ENCODE measurements around the gene CD81.

CD81 gene

DNA sequence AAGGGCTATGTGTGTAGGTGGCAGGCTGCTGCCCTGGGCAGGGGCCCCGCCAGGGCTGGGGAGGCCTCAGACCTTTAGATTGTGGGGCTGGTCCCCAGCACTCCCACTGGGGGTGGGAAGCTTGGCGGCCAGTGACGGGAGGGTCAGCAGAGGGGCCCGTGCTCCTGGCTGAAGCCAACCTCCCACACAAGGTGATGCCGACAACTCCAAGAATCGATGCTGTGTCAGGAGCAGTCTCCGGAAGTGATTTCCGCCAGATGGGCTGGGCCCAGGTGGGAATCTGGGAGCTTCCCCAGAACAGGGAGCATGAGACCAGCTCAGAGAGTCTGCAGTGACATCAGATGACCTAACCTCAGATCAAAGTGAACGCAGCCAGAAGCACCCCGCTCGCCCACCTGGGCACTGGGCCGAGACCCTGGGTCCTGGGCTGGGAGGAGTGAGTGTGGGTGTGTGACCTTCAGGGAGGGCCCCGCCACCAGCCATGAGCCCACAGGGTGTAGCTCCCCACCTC is 59.5 kb downstream of the CD81 start:
- DNase-seq (ENCODE audit: low spot score): no peak

DNA sequence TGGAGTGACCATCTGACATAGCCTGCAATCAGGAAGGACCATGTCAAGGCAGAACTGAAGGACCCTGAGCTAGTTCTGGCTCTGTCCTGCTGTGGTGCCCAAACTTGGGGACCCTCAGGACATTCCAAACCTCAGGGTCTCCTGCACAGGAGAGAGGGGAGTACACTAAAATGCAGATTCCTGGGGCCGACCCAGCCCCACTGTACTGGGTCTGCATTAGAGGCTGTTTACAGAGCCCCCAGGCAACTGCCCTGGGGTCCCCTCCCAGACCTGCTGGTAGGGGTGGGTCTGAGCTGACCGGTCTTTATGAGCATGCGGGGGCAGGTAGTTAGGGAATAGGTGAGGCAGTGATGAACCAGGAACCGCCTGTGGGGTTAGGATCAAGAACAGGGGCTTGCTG is 60.4 kb downstream of the CD81 start:
- no peak for DNase-seq (ENCODE audit: low spot score)

DNA sequence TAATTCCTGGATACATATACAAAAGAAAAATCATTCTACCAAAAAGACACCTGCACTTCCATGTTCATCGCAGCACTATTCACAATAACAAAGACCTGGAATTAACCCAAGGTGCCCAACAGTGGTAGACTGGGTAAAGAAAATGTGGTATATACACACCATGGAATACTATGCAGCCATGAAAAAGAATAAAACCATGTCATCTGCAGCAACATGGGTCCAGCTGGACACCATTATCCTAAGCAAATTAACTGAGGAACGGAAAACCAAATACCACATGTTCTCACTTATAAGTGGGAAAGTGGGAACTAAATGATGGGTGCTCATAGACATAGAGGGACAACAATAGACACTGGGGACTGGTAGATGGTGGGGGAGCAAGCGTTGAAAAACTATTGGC is 62.7 kb downstream of the CD81 start:
- DNase-seq (ENCODE audit: low spot score): no peak

DNA sequence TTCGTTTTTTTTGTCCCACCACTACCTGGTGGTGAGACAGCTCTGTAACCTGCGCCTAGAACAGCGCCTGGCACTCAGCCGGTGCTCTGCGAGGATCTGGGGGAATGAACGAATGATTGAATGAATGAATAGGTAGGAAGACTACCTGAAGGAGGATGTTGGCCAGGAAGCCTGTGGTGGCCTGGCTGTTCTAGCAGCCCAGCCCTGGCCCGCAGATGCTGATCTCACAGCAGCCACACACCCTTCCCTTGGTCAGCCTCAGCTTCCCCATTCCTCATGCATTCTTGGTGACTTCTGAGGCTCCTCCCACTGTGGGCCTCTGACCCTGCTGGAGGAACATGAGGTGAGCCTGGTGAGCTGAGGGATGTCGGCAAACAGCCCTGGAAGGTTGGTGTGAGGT is 63.5 kb downstream of the CD81 start:
- DNase-seq (ENCODE audit: low spot score): no peak

DNA sequence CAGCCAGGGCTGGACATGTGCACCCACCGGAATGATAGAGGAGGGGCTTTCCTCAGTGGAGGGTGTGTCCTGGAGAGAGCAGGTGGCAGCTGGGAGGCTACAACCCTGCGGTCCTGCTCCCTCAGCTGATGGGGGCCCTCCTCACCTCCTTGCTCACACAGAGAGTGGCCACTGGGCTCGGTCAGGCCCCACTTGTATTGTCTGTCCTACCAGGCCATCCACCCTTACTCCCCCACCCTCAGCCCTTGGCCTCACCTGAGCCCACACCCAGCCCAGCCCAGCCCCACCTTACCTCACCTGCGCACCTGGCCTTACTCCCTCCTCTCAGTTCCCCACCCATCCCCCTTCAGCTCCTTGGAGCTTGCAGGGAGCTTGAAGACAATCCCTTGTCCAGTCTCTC is 64.1 kb downstream of the CD81 start:
- DNase-seq (ENCODE audit: low spot score): no peak

DNA sequence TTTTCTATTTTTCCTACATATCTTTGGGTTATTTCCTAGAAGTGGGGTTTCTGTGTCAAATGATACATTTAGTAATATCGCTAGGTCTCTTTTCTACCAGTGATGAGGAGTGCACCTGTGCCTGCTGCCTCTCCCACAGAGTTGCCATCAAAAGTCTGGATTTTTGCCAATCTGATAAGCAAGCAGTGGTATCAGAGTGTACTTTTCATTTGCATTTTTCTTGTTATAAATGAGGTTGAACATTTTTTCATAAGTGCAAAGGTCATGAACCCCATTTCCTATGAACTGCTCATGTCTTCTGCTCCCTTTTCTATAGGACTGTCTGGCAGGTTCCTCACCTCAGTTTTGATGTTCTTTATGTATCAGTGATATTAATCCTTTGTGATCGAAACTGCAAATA is 65.5 kb downstream of the CD81 start:
- DNase-seq (ENCODE audit: low spot score): no peak

DNA sequence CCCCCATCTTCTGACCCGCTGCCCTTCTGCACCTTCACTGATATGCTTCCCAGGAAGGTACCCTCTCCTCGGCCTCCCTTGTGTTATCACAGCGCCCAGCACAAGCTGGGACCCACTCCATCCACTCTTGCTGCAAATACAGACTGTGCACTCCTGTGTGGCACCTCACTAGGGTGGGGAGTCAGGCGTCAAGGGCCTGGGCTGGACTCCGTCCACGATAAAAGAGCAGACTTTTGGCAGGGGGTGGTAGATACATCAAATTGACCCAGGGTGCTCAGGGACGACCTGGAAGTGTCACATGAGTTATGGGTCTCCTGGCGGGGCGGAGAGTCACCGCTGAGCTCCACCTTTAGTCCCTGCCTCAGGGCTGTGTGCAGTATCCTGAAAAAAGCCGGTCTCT is 66.3 kb downstream of the CD81 start:
- DNase-seq (ENCODE audit: low spot score): no peak

DNA sequence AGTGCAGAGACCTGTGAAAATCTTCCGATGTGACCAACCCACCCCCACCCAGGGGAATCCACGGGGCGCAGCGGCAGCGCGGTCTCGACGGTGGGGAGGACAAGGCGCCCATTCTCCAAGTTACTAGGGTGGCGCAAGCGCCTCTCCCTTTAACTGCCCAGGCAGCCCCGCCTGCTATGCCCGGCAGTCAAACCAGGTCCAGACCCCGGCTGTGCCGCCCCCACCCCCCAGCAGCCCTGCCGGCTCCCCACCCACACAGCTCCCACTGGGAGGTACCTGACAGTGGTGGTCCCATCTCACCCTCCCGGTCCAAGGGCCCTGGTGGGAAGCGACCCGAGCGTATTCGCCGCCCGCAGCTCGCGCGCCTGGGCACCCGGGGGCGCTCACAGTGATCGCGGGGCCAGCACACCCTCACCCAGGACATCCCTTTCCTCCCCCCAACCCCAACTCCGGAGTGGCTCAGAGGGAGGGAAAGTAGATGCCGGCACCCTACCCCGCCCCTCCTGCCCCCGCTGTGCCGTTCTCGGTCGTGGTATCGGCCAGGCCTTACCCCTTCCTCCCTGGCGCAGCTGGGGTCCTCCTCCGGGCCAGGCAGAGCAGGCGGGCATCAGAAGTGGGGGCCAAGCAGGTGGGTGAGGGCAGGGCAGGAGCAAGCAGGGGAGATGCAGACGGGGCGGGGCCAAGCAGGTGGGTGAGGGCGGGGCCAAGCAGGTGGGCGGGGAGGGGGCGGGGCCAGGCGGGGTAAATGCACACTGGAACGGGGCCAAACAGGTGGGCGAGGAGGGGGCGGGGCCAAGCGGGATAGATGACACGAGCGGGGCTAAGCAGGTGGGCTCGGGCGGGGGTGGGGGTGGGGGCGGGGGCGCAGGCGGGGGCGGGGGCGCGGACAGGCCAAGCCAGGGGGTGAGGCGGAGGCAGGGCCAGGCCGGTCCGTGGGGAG is 67.0 kb downstream of the CD81 start, which contains the start of gene TRPM5:
Gene TRPM5 (minus strand): TSS at position 634 of the 940 bp plus-strand sequence. CDS start 21,478 bp downstream, outside the sequence.
- DNase-seq (ENCODE audit: low spot score): no peak

DNA sequence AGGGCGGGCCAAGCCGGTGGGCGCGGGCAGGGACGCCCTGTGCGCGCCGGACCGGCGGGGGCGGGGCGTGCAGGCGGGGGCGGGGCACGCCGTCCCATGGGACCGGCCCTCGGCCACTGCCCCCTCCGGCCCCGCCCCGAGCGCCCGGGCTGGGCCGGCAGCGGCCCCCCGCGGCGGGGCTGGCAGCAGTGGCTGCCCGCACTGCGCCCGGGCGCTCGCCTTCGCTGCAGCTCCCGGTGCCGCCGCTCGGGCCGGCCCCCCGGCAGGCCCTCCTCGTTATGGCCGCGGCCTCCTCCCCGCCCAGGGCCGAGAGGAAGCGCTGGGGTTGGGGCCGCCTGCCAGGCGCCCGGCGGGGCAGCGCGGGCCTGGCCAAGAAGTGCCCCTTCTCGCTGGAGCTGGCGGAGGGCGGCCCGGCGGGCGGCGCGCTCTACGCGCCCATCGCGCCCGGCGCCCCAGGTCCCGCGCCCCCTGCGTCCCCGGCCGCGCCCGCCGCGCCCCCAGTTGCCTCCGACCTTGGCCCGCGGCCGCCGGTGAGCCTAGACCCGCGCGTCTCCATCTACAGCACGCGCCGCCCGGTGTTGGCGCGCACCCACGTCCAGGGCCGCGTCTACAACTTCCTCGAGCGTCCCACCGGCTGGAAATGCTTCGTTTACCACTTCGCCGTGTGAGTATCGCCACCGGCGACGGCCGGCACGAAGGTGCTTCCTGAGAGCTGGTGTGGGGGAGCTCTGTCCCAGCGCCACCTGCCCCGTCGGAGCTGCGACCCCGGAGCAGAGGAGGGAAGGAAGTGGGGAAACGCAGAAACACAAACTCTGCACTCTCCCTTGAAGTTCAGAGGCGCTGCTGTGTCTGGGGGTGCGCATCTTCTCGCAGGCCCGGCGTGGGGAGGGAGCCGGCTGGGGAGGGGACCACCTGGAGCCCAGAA is 68.0 kb downstream of the CD81 start, which contains the start of gene KCNQ1:
Gene KCNQ1 (plus strand): TSS at position 188 of the 925 bp plus-strand sequence. CDS start 91 bp downstream, at position 279.
- no peak for DNase-seq (ENCODE audit: low spot score)

DNA sequence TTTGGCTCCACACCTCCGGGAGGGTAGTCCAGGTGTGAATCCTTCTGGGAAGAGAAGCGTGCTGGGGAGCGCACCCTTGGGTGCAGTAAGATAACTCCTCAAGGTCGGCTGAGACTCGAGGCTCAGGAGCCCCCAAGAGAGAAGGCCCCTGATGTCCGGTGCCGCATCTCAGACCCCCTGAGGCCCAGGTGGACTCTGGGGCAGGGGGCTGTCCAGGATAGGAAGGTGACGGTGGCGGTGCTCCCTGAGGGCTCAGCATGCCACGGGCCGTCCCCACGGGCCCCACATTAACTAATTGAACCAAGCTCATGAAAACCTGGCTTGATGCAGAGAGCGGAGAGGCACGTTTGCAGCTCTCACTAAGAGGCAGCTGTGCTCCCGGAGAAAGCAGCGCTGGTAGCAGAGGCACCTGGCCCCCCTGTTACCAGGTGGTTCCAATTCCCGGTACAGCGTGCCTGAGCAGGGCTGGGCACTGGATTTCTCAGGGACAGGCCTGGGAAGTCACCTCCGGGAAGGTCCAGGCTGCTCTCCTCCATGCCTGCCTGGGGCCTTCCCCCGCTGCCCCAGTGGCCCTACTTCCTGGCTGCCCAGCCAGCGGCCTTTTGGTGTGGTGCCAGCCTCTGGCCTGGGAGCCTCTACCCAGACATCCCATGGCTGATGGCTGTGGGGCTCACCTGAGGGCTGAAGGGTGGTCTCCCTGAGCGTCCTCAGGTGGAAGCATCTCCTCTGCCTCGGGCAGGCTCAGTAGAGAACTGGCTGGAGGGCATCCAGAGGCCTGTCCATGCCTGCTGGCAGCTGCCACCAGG is 68.8 kb downstream of the CD81 start:
- no peak for DNase-seq (ENCODE audit: low spot score)

DNA sequence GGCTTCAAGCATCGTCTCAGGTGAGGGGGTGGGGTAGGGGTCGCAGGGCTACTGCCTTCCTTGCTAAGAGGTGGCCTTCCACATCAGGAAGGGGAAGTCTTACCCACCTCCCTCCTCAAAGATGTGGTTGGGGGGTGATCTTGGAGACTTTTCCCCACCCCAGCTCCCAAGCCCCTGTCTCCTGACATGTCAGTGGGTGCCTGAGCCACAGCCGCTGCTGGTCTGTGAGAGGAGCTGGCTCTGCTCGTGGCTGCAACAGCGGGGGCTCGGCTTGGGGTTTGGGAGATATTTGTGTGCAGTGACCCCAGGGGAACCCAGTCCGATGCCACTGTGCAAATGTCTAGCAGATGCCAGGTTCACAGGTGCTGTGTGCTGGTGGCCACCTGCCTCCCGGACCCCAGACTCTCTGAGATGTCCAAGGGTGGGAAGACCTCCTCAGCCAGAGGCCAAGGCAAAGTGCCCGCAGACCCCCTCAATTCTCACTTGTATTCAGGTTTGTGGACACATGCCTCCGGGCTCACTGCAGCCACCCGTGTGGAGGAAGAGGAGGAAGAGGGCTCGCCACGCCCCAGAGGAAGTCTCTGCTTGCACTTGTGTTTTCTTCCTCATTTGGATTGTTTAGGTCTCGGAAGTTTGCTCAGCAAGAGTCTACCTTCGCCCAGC is 69.6 kb downstream of the CD81 start:
- no peak for DNase-seq (ENCODE audit: low spot score)

All from AG08395 (cell line).